Neutrophil (primary cell): Measurements from ENCODE around the gene GPC5.

Experiments
- H3K27ac ChIP-seq: fragments of 200-600 bp; sonication (generic); 2 replicates; pipeline ENCODE4 v1.5.1; 2016; ENCODE audit warnings: mild to moderate bottlenecking, moderate library complexity
- H3K27me3 ChIP-seq: fragments of 200-600 bp; sonication (generic); 2 replicates; pipeline ENCODE4 v1.6.0; 2016; ENCODE audit warnings: mild to moderate bottlenecking
- H3K36me3 ChIP-seq: fragments of 200-600 bp; sonication (generic); 2 replicates; pipeline ENCODE4 v1.5.1; 2017
- H3K4me1 ChIP-seq, 2 experiments: fragments of 200-600 bp in 1 of 2; sonication (generic) in 1 of 2; 1 replicate in 1 of 2; 2 replicates in 1 of 2; pipeline versions ENCODE4 v1.5.1 to v1.6.1; 2013 to 2016; ENCODE audit warnings: low read depth in 1 of 2, low read length in 1 of 2, mild to moderate bottlenecking in 1 of 2, moderate library complexity in 1 of 2; ENCODE audit not compliant: control insufficient read depth in 1 of 2, insufficient read depth in 1 of 2
- H3K4me3 ChIP-seq, 2 experiments: fragments of 200-600 bp in 1 of 2; sonication (generic) in 1 of 2; 1 replicate in 1 of 2; 2 replicates in 1 of 2; pipeline ENCODE4 v1.5.1; 2013 to 2016; ENCODE audit warnings: low read depth in 1 of 2, low read length in 1 of 2, mild to moderate bottlenecking in 1 of 2, moderate library complexity in 1 of 2
- H3K9me3 ChIP-seq: fragments of 200-600 bp; sonication (generic); 2 replicates; pipeline ENCODE4 v1.5.1; 2016
- CTCF ChIP-seq: fragments of 200-600 bp; sonication (generic); IDR thresholded peaks from 2 replicates; pipeline ENCODE4 v1.5.1; 2016; ENCODE audit warnings: antibody characterized with exemption

GPC5 gene

DNA sequence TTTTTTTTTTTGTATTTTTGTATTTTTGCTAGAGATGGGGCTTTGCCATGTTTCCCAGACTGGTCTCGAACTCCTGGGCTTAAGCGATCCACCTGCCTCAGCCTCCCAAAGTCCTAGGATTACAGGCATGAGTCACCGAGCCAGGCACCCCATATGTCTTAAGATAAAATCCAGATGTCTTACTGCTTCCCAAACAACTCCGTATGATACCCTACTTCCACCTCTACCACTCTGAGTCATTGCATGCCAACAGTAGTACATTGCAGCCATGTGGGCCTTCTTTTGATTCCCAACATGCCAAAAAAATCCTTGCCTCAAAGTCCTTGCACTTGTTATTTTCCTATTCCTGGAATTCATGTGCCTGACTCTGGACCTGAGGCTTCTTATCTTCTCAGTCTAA lies 799.2 kb downstream of the GPC5 start:
- no peak overlapping the region for H3K27ac ChIP-seq
- TF ChIP-seq CTCF, result no peak
- no peaks in the 10 kb centered on the region for H3K9me3 ChIP-seq

GRCh38 chr13:92218615-92219014 lies 820.2 kb downstream of the GPC5 start:
- Histone ChIP-seq H3K9me3 (no peaks in the 10 kb centered on the region), H3K4me3 (no peak overlapping the region), H3K36me3 (no peaks in the 10 kb centered on the region), H3K27me3 (no peaks in the 10 kb centered on the region), H3K27ac (no peak overlapping the region), H3K4me1 (no peaks in the 10 kb centered on the region)
- TF ChIP-seq CTCF, result no peak

More for the DNA sequence above, 799.2 kb downstream of the GPC5 start:
- no peaks in the 10 kb centered on the region for H3K27me3 ChIP-seq
- no peaks in the 10 kb centered on the region for H3K4me1 ChIP-seq
- H3K4me3 ChIP-seq, result no peak overlapping the region
- H3K36me3 ChIP-seq, result no peaks in the 10 kb centered on the region

DNA sequence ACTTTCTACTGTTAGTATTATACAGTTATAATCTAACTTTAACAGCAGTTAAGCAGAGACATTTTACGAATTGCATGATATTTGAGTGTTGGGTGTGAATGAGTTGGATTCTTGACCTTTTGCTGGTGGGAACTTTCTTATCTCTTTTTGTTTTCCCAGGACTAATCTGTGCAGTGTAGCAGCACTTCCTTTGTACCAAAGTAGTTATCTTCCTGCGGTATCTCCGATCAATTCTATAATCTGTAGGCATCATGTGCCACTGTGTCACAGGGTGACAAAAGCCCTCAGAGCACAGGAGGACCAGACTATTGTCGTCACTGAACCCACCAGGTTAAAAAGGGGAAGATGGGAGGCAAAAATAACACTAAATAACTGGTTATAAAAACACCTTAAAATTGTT lies 823.5 kb downstream of the GPC5 start:
- no peaks in the 10 kb centered on the region for H3K36me3 ChIP-seq
- TF ChIP-seq CTCF, result no peak
- H3K27ac ChIP-seq, result no peak overlapping the region
- H3K4me3 ChIP-seq, result no peak overlapping the region
- no peaks in the 10 kb centered on the region for H3K9me3 ChIP-seq
- no peaks in the 10 kb centered on the region for H3K4me1 ChIP-seq
- H3K27me3 ChIP-seq, result no peaks in the 10 kb centered on the region

GRCh38 chr13:92224052-92224821 lies 825.8 kb downstream of the GPC5 start:
- H3K27me3 ChIP-seq, result no peaks in the 10 kb centered on the region
- no peak for TF ChIP-seq CTCF
- no peaks in the 10 kb centered on the region for H3K4me1 ChIP-seq
- no peaks in the 10 kb centered on the region for H3K9me3 ChIP-seq
- H3K36me3 ChIP-seq, result no peaks in the 10 kb centered on the region
- no peak overlapping the region for H3K27ac ChIP-seq
- no peak overlapping the region for H3K4me3 ChIP-seq

DNA sequence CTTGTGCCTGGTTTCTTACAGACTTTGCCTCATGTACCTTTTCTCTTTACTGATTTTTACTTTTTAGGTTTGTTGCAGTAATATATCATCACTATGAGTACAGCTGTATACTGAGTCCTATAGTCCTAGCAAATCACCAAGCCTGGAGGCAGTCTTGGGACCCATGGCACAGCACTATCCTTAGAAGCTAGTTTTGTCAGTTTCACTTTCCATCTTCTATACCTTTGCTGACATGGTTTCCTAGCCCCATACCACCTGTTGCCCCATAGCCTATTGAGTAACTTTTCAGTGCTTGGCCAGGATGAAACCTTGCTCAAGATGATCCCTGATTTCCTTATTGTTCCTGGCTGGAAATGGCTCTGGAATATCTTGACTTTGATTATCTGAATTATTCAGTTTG lies 826.4 kb downstream of the GPC5 start:
- H3K27ac ChIP-seq, result no peak overlapping the region
- no peaks in the 10 kb centered on the region for H3K27me3 ChIP-seq
- H3K36me3 ChIP-seq, result no peaks in the 10 kb centered on the region
- TF ChIP-seq CTCF, result no peak
- no peak overlapping the region for H3K4me3 ChIP-seq
- no peaks in the 10 kb centered on the region for H3K9me3 ChIP-seq
- no peaks in the 10 kb centered on the region for H3K4me1 ChIP-seq
